Mucosa of descending colon (tissue), 3 donors: ENCODE measurements around the gene ZBTB5. TPM values are rescaled to one million over a fixed set of nuclear protein-coding genes. Genes with fewer than 3 reads are reported as not detected.

Experiments
- ATAC-seq: fragments of 200-7000 bp; cut with Tn5 transposase; one replicate; pipeline ENCODE4 v1.9.1; 2020; ENCODE audit warnings: mild to moderate bottlenecking, moderate library complexity
- DNase-seq, 3 donors: peaks; one replicate each; pipeline ENCODE4 v3.0.0-alpha.2; 2020
- H3K36me3 ChIP-seq: fragments of 200-600 bp; one replicate; pipeline ENCODE4 v1.8.0; 2021; ENCODE audit warnings: low read depth, mild to moderate bottlenecking
- H3K4me1 ChIP-seq: fragments of 200-600 bp; one replicate; pipeline ENCODE4 v1.8.0; 2021; ENCODE audit warnings: low read depth, mild to moderate bottlenecking
- H3K4me3 ChIP-seq: fragments of 200-600 bp; one replicate; pipeline ENCODE4 v1.8.0; 2021; ENCODE audit warnings: mild to moderate bottlenecking
- H3K9me3 ChIP-seq: fragments of 200-600 bp; one replicate; pipeline ENCODE4 v1.8.0; 2021; ENCODE audit warnings: mild to moderate bottlenecking
- intact Hi-C, 2 donors: fragments of 100-400 bp; cut with DNase I in 1 of 2; cut with micrococcal nuclease in 1 of 2; formaldehyde crosslinking; loops; one replicate each; pipeline versions ENCODE4 v1.11.0 to v1.11.1; 2022; cut with DNase I, micrococcal nuclease
- total RNA-seq, 3 donors: library from RNA; stranded (reverse); fragmentation: NEBNext Ultra II Directional in 2 of 3; extraction: Animal tissue kit (Norgen Biotek cat#: 25700) in 2 of 3; gene quantifications; one replicate each; pipeline versions ENCODE4 v1.2.1 to v1.2.4, GENCODE V29; 2021 to 2023
- TF ChIP-seq, protein P1 (sequence below): fragments of 200-600 bp; IDR thresholded peaks from one replicate; pipeline ENCODE4 v1.8.0; 2022; ENCODE audit warnings: antibody characterized with exemption, mild to moderate bottlenecking
- donor health status: DM: no; HTN: no; CAD: no; lungs with moderate emphysema.
- donor health status: DM: no; HTN: no; CAD: no.
- donor health status: DM: no; HTN: yes; CAD: no.

The ZBTB5 gene
- total RNA-seq, 3 donors from 2014 or later = 7.8 to 11.9 (median 9.5) TPM

DNA sequence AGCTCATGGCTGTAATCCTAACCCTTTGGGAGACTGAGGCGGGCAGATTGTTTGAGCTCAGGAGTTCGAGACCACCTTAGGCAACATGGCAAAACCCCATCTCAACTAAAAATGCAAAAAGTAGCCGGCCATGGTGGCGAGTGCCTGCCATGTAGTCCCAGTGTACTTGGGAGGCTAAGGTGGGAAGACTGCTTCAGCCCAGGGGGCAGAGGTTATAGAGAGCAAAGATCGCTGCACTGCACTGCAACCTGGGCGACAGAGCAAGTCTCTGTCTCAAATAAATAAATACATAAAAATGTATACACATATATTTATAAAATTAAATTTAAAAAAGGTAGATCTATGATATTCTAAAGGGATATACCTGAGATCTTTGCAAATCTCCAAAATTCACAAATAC lies 19.4 kb downstream of the ZBTB5 start:
- H3K9me3 ChIP-seq = no peaks in the 10 kb centered on the region
- TF ChIP-seq, protein P1, sequence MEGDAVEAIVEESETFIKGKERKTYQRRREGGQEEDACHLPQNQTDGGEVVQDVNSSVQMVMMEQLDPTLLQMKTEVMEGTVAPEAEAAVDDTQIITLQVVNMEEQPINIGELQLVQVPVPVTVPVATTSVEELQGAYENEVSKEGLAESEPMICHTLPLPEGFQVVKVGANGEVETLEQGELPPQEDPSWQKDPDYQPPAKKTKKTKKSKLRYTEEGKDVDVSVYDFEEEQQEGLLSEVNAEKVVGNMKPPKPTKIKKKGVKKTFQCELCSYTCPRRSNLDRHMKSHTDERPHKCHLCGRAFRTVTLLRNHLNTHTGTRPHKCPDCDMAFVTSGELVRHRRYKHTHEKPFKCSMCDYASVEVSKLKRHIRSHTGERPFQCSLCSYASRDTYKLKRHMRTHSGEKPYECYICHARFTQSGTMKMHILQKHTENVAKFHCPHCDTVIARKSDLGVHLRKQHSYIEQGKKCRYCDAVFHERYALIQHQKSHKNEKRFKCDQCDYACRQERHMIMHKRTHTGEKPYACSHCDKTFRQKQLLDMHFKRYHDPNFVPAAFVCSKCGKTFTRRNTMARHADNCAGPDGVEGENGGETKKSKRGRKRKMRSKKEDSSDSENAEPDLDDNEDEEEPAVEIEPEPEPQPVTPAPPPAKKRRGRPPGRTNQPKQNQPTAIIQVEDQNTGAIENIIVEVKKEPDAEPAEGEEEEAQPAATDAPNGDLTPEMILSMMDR = no peak
- DNase-seq = no peak
- no peak for ATAC-seq
- intact Hi-C loops = no loop called here
- H3K4me1 ChIP-seq = peaks cover 13% of the 10 kb centered on the region
- no peaks in the 10 kb centered on the region for H3K36me3 ChIP-seq
- no peak overlapping the region for H3K4me3 ChIP-seq

DNA sequence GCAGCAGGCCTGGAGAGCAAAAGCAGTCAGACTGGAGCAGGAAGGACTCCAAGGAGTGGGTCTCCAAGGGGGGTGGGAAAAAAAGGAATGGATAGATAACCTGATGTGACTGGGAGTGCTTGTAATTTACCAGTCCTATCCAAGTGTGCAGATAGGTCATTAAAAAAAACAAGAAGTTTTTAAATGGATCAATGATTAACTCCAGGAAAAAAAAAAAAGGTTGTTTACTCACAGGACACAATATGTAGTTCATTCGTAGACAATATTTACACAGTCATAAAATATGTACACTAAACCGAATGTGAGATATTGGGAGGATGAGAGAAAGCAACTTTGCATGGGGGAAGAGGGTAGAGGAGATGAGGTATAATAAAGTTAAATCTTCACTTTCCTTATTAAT lies 20.4 kb downstream of the ZBTB5 start:
- TF ChIP-seq, protein P1 = no peak
- DNase-seq (no peak), ATAC-seq (peak; percentile 67)
- no peak overlapping the region for H3K4me3 ChIP-seq
- H3K9me3 ChIP-seq = no peaks in the 10 kb centered on the region
- peaks cover 13% of the 10 kb centered on the region for H3K4me1 ChIP-seq
- no peaks in the 10 kb centered on the region for H3K36me3 ChIP-seq
- intact Hi-C loops = no loop called here

DNA sequence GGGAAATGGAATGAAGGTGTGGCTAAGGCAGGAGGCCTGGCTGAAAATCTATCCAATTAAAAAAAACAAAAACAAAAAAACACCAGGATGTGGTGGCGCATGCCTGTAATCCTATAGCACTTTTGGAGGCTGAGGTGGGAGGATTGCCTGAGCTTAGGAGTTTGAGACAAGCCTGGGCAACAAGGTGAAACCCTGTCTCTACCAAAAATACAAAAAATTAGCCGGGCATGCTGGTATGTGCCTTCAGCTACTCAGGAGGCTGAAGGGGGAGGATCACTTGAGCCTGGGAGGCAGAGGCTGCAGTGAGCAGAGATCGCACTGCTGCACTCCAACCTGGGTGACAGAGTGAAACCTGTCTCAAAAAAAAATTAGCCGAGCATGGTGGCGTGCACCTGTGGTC lies 21.7 kb downstream of the ZBTB5 start:
- Histone ChIP-seq H3K4me3 (no peak overlapping the region), H3K36me3 (no peaks in the 10 kb centered on the region), H3K4me1 (peaks cover 13% of the 10 kb centered on the region), H3K9me3 (no peaks in the 10 kb centered on the region)
- intact Hi-C loops = no loop called here
- TF ChIP-seq, protein P1 = no peak
- ATAC-seq (no peak), DNase-seq (no peak)

DNA sequence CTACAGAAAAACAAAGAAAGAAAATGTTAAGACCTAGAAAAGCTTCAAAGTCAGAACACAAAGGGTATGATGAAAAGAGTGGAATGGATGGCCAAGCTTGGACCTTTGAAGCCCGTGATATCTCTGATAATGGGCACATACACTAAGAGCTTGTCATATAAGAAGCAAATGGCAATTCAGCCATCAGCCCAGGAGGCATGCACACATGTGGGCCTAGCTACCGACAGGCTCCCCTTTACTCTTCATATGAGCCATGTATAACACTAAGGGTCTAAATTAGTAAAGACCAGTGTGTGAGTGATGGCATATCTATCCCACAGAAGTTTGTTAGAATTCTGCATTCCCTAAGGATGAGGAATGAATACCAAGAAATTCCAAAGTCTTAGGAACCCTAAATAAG lies 22.7 kb downstream of the ZBTB5 start:
- Histone ChIP-seq H3K9me3 (no peaks in the 10 kb centered on the region), H3K4me1 (peaks cover 13% of the 10 kb centered on the region), H3K36me3 (peaks cover 3% of the 10 kb centered on the region), H3K4me3 (no peak overlapping the region)
- TF ChIP-seq, protein P1 = no peak
- intact Hi-C loops = no loop called here
- DNase-seq (no peak), ATAC-seq (no peak)

DNA sequence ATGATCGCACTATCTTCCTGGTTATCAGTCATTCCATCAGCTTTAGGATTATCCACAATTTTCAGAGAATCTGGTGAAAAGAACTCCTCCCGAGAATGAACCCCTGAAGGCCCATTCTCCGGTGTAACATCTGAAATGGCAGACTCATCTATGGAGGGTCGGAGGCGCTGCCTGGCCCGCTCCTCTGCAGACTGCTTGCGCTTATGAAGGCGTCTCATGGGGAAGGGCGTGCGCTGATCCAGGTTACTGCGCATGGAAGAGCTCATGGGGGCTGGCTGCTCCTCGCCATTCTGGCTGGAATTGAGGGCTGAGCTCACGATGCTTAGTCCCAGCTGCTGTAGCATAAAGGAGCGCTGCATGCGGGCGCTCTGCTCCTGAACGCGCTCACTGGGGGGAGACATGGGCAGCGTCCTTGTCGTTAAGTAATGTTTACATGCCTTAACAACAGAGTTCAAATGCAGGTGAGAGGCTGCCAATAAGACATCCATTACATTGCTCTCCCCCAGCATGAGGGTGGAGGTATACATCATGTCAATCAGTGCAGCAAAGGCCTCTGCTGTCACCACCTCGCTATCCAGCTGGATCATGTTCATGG lies 23.4 kb downstream of the ZBTB5 start:
- Histone ChIP-seq H3K9me3 (no peaks in the 10 kb centered on the region), H3K36me3 (peaks cover 7% of the 10 kb centered on the region), H3K4me1 (peaks cover 13% of the 10 kb centered on the region), H3K4me3 (no peak overlapping the region)
- no peak for ATAC-seq
- TF ChIP-seq, protein P1 = no peak
- DNase-seq = no peak
- intact Hi-C loops = no loop called here

DNA sequence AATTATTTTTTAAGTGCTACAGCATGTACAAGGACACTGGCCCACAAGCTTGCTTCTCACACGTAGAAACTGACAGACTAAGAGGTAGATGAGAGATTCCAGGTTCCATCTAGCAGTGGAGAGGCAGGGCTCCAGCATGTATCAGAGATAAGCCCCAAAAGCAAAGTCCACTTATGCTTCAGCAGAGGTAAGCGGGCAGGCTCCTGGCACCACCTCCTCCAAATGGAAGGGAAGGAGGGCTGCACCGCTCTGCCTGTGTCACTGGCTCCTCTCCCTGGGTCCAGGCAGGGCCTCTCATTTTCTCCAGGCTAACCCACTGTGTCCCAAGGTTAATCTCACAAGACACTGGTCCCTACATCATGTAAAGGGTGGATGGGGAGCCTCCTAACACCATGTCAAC lies 26.9 kb downstream of the ZBTB5 start:
- Histone ChIP-seq H3K4me1 (no peaks in the 10 kb centered on the region), H3K4me3 (no peak overlapping the region), H3K9me3 (no peaks in the 10 kb centered on the region), H3K36me3 (peaks cover 7% of the 10 kb centered on the region)
- DNase-seq = no peak
- TF ChIP-seq, protein P1 = no peak
- no peak for ATAC-seq
- intact Hi-C loops = no loop called here
